Neural progenitor cell (in vitro differentiated cells): Measurements from ENCODE around the gene TNFSF8. TPM values are rescaled to one million over a fixed set of nuclear protein-coding genes. Genes with fewer than 3 reads are reported as not detected.

Experiments
- DNase-seq: peaks from one replicate; pipeline ENCODE4 v3.0.0-alpha.2; 2016; ENCODE audit warnings: low spot score
- H2AFZ ChIP-seq: fragments of 200-600 bp; sonication (generic); replicated peaks from 2 replicates; pipeline ENCODE4 v1.6.1; 2016; ENCODE audit warnings: antibody characterized with exemption
- H3F3A ChIP-seq: fragments of 200-600 bp; sonication (generic); 2 replicates; pipeline ENCODE4 v1.6.1; 2016; ENCODE audit warnings: antibody characterized with exemption, low read depth
- H3K27ac ChIP-seq: fragments of 200-600 bp; sonication (generic); 2 replicates; pipeline ENCODE4 v1.5.1; 2016; ENCODE audit warnings: mild to moderate bottlenecking
- H3K27me3 ChIP-seq: fragments of 200-600 bp; sonication (generic); 2 replicates; pipeline ENCODE4 v1.6.1; 2016; ENCODE audit warnings: mild to moderate bottlenecking, moderate library complexity
- H3K36me3 ChIP-seq: fragments of 200-600 bp; sonication (generic); 2 replicates; pipeline ENCODE4 v1.5.1; 2016
- H3K4me1 ChIP-seq: fragments of 200-600 bp; sonication (generic); 2 replicates; pipeline ENCODE4 v1.6.1; 2016; ENCODE audit warnings: mixed run types
- H3K4me2 ChIP-seq: fragments of 200-600 bp; sonication (generic); 2 replicates; pipeline ENCODE4 v1.6.1; 2016
- H3K4me3 ChIP-seq: fragments of 200-600 bp; sonication (generic); 2 replicates; pipeline ENCODE4 v1.5.1; 2016
- H3K79me2 ChIP-seq: fragments of 200-600 bp; sonication (generic); 2 replicates; pipeline ENCODE4 v1.6.1; 2016; ENCODE audit warnings: low read depth
- H3K9ac ChIP-seq: fragments of 200-600 bp; sonication (generic); 2 replicates; pipeline ENCODE4 v1.6.1; 2016
- H3K9me3 ChIP-seq: fragments of 200-600 bp; sonication (generic); 2 replicates; pipeline ENCODE4 v1.5.1; 2016; ENCODE audit warnings: low read depth
- H4K20me1 ChIP-seq: fragments of 200-600 bp; sonication (generic); 2 replicates; pipeline ENCODE4 v1.6.1; 2016; ENCODE audit warnings: low read depth
- H3K27ac Mint-ChIP-seq: 3 replicates; pipeline ENCODE4 v1.8.0; 2021; ENCODE audit warnings: mixed read lengths
- H3K27me3 Mint-ChIP-seq: 2 replicates; pipeline ENCODE4 v1.8.0; 2022; ENCODE audit warnings: low read depth, mild to moderate bottlenecking, inconsistent platforms, moderate library complexity, mixed read lengths; ENCODE audit not compliant: insufficient read depth
- H3K36me3 Mint-ChIP-seq: 3 replicates; pipeline ENCODE4 v1.8.0; 2021; ENCODE audit warnings: mixed read lengths
- H3K4me1 Mint-ChIP-seq: 3 replicates; pipeline ENCODE4 v1.8.0; 2021; ENCODE audit warnings: mixed read lengths
- H3K4me3 Mint-ChIP-seq: 3 replicates; pipeline ENCODE4 v1.8.0; 2021; ENCODE audit warnings: mild to moderate bottlenecking, moderate library complexity, mixed read lengths
- H3K9me3 Mint-ChIP-seq: 3 replicates; pipeline ENCODE4 v1.8.0; 2020; ENCODE audit warnings: mixed read lengths
- EZH2 ChIP-seq: fragments of 200-600 bp; sonication (generic); IDR thresholded peaks from 2 replicates; pipeline ENCODE4 v1.6.1; 2017; ENCODE audit warnings: antibody characterized with exemption, mild to moderate bottlenecking, moderate library complexity
- EZH2phosphoT487 ChIP-seq: fragments of 200-600 bp; sonication (generic); IDR thresholded peaks from 2 replicates; pipeline ENCODE4 v1.6.1; 2017; ENCODE audit warnings: antibody characterized with exemption
- total RNA-seq: library from RNA; depleted of rRNA; stranded (reverse); fragments of >200 nt; gene quantifications from 2 replicates; pipeline ENCODE4 v1.2.3, GENCODE V29; 2015; ENCODE audit warnings: low replicate concordance
- TF ChIP-seq, protein P1 (sequence below): fragments of 200-600 bp; sonication (generic); IDR thresholded peaks from 2 replicates; pipeline ENCODE4 v1.5.1; 2017; ENCODE audit warnings: antibody characterized with exemption, mild to moderate bottlenecking

Gene TNFSF8
- total RNA-seq, 1 donor from 2014 or later = not detected

DNA sequence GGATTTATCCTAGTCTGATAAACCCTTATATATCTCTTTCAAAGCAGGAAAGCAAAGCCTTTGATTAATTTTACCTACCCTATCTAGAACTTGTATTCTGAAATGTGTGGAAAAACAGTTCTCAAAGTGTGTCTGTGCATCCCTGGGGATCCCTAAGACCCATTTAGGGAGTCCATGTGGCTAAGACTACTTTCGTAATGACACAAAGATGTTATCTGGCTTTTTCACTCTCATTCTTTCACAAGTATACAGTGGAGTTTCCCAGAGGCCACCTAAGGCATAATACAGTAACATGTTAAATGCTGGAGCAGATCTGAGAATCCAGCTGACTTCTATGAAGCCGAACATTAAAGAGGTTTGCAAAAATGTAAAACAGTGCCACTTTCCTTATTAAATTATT lies 70.2 kb downstream of the TNFSF8 start:
- H3K36me3 ChIP-seq = no peaks in the 10 kb centered on the region
- TF ChIP-seq, protein P1, sequence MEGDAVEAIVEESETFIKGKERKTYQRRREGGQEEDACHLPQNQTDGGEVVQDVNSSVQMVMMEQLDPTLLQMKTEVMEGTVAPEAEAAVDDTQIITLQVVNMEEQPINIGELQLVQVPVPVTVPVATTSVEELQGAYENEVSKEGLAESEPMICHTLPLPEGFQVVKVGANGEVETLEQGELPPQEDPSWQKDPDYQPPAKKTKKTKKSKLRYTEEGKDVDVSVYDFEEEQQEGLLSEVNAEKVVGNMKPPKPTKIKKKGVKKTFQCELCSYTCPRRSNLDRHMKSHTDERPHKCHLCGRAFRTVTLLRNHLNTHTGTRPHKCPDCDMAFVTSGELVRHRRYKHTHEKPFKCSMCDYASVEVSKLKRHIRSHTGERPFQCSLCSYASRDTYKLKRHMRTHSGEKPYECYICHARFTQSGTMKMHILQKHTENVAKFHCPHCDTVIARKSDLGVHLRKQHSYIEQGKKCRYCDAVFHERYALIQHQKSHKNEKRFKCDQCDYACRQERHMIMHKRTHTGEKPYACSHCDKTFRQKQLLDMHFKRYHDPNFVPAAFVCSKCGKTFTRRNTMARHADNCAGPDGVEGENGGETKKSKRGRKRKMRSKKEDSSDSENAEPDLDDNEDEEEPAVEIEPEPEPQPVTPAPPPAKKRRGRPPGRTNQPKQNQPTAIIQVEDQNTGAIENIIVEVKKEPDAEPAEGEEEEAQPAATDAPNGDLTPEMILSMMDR = no peak
- TF ChIP-seq EZH2phosphoT487 (no peak), EZH2 (no peak)
- no peaks in the 10 kb centered on the region for H3F3A ChIP-seq
- no peak overlapping the region for H2AFZ ChIP-seq
- no peaks in the 10 kb centered on the region for H3K36me3 Mint-ChIP-seq
- no peaks in the 10 kb centered on the region for H3K79me2 ChIP-seq
- H3K9ac ChIP-seq = no peak overlapping the region
- H3K9me3 Mint-ChIP-seq = no peaks in the 10 kb centered on the region
- no peak overlapping the region for H3K4me3 ChIP-seq
- H4K20me1 ChIP-seq = no peaks in the 10 kb centered on the region
- no peaks in the 10 kb centered on the region for H3K9me3 ChIP-seq
- no peak for DNase-seq
- no peaks in the 10 kb centered on the region for H3K4me1 ChIP-seq
- no peak overlapping the region for H3K27ac Mint-ChIP-seq
- H3K4me2 ChIP-seq = no peak overlapping the region
- H3K4me1 Mint-ChIP-seq = no peaks in the 10 kb centered on the region
- no peaks in the 10 kb centered on the region for H3K27me3 ChIP-seq
- no peak overlapping the region for H3K4me3 Mint-ChIP-seq
- no peak overlapping the region for H3K27ac ChIP-seq
- H3K27me3 Mint-ChIP-seq = no peaks in the 10 kb centered on the region

DNA sequence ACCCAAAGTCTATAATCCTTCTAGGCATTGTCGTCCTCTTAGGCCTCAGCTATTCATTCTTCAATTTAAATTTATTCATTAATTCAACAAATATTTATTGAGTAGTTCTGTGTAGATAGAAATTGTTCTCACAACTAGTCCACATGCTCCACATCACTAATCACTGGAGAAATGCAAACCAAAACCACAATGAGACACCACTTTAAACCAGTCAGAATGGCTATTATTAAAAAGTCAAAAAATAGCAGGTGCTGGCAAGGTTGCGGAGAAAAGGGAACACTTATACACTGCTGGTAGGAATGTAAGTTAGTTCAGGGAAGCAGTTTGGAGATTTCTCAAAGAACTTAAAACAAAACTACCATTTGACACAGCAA lies 73.5 kb downstream of the TNFSF8 start:
- H3K9ac ChIP-seq = no peak overlapping the region
- TF ChIP-seq, protein P1 = no peak
- no peak for TF ChIP-seq EZH2phosphoT487
- no peak for TF ChIP-seq EZH2
- no peaks in the 10 kb centered on the region for H3K36me3 ChIP-seq
- H3K27me3 ChIP-seq = no peaks in the 10 kb centered on the region
- H4K20me1 ChIP-seq = no peaks in the 10 kb centered on the region
- H3K4me3 Mint-ChIP-seq = no peak overlapping the region
- DNase-seq = no peak
- H3K9me3 Mint-ChIP-seq = no peaks in the 10 kb centered on the region
- H3K4me1 ChIP-seq = no peaks in the 10 kb centered on the region
- H3K27ac ChIP-seq = no peak overlapping the region
- H3K36me3 Mint-ChIP-seq = no peaks in the 10 kb centered on the region
- no peaks in the 10 kb centered on the region for H3K9me3 ChIP-seq
- no peaks in the 10 kb centered on the region for H3F3A ChIP-seq
- H3K4me1 Mint-ChIP-seq = no peaks in the 10 kb centered on the region
- H2AFZ ChIP-seq = no peak overlapping the region
- no peak overlapping the region for H3K4me2 ChIP-seq
- H3K79me2 ChIP-seq = no peaks in the 10 kb centered on the region
- no peak overlapping the region for H3K4me3 ChIP-seq
- H3K27me3 Mint-ChIP-seq = no peaks in the 10 kb centered on the region
- H3K27ac Mint-ChIP-seq = no peak overlapping the region

- Histone ChIP-seq H3F3A (no peaks in the 10 kb centered on the region), H2AFZ (no peak overlapping the region), H3K79me2 (no peaks in the 10 kb centered on the region), H3K27me3 (no peaks in the 10 kb centered on the region), H3K4me2 (no peak overlapping the region), H3K36me3 (no peaks in the 10 kb centered on the region), H3K4me1 (no peaks in the 10 kb centered on the region), H4K20me1 (no peaks in the 10 kb centered on the region), H3K27ac (no peak overlapping the region), H3K4me3 (no peak overlapping the region), H3K9me3 (no peaks in the 10 kb centered on the region), H3K9ac (no peak overlapping the region)
- H3K27ac Mint-ChIP-seq = no peak overlapping the region
- no peaks in the 10 kb centered on the region for H3K4me1 Mint-ChIP-seq
- H3K4me3 Mint-ChIP-seq = no peak overlapping the region
- TF ChIP-seq EZH2phosphoT487 (no peak), EZH2 (no peak)
- TF ChIP-seq, protein P1 = no peak
- H3K36me3 Mint-ChIP-seq = no peaks in the 10 kb centered on the region
- H3K9me3 Mint-ChIP-seq = no peaks in the 10 kb centered on the region
- H3K27me3 Mint-ChIP-seq = no peaks in the 10 kb centered on the region
- no peak for DNase-seq
Observed at GRCh38 chr9:114856215-114856941, 74.0 kb downstream of the TNFSF8 start.
